Naive thymus-derived CD4-positive, alpha-beta T cell (primary cell): ENCODE results near the gene RNF150. TPM values are rescaled to one million over a fixed set of nuclear protein-coding genes. Genes with fewer than 3 reads are reported as not detected.

ENCODE experiments used
- ATAC-seq: fragments of 150-1000 bp; cut with Tn5 transposase; 2 replicates; pipeline ENCODE4 v1.10.0; 2021; ENCODE audit warnings: mild to moderate bottlenecking, moderate library complexity
- CTCF ChIA-PET: fragments of 350-600 bp; sonication (Branson Sonifier 250); formaldehyde crosslinking; loops from one replicate; lab custom pipeline; 2021; ENCODE audit warnings: antibody characterized with exemption; lab: Charles Lee
- POLR2A ChIA-PET: fragments of 350-600 bp; sonication (Branson Sonifier 250); formaldehyde crosslinking; loops from one replicate; lab custom pipeline; 2021; ENCODE audit warnings: antibody characterized with exemption, inconsistent platforms; lab: Charles Lee
- DNase-seq, 9 donors: peaks; one replicate each; pipeline versions ENCODE4 v3.0.0 to v3.0.0-alpha.2; 2020 to 2022; ENCODE audit warnings: mixed read lengths in 1 of 9
- H3K27ac ChIP-seq: one replicate; pipeline ENCODE4 v1.7.0; 2013; ENCODE audit warnings: mild to moderate bottlenecking, low read depth, low read length, moderate library complexity
- H3K27me3 ChIP-seq, 2 donors: one replicate each; pipeline ENCODE4 v1.7.0; 2013; ENCODE audit warnings: low read length in 2 of 2, mild to moderate bottlenecking in 2 of 2, moderate library complexity in 2 of 2; ENCODE audit not compliant: control insufficient read depth in 2 of 2, insufficient read depth in 2 of 2
- H3K36me3 ChIP-seq, 3 experiments: 1 replicate in 2 of 3; 2 replicates in 1 of 3; pipeline ENCODE4 v1.7.0; 2013; ENCODE audit warnings: low read length in 3 of 3, mild to moderate bottlenecking in 3 of 3, moderate library complexity in 1 of 3; ENCODE audit not compliant: insufficient read depth in 3 of 3, control insufficient read depth in 2 of 3
- H3K4me1 ChIP-seq, 2 donors: one replicate each; pipeline ENCODE4 v1.7.0; 2013; ENCODE audit warnings: low read length in 2 of 2, mild to moderate bottlenecking in 2 of 2, moderate library complexity in 1 of 2; ENCODE audit not compliant: control insufficient read depth in 2 of 2, insufficient read depth in 2 of 2
- H3K4me3 ChIP-seq: 2 replicates; pipeline ENCODE4 v1.7.0; 2013; ENCODE audit warnings: mild to moderate bottlenecking, low read length
- H3K9me3 ChIP-seq, 3 experiments: 1 replicate in 2 of 3; 2 replicates in 1 of 3; pipeline ENCODE4 v1.7.0; 2013; ENCODE audit warnings: low read length in 3 of 3; ENCODE audit not compliant: control insufficient read depth in 2 of 3
- H3K27ac Mint-ChIP-seq, 9 donors: one replicate each; pipeline ENCODE4 v1.8.0; 2020 to 2022; ENCODE audit warnings: mixed read lengths in 9 of 9, mild to moderate bottlenecking in 8 of 9, moderate library complexity in 5 of 9, inconsistent platforms in 2 of 9
- H3K27me3 Mint-ChIP-seq, 5 donors: one replicate each; pipeline ENCODE4 v1.8.0; 2021 to 2022; ENCODE audit warnings: mixed read lengths in 5 of 5, mild to moderate bottlenecking in 1 of 5
- H3K36me3 Mint-ChIP-seq, 5 donors: one replicate each; pipeline ENCODE4 v1.8.0; 2020 to 2022; ENCODE audit warnings: mixed read lengths in 5 of 5, mild to moderate bottlenecking in 3 of 5, inconsistent platforms in 1 of 5
- H3K4me1 Mint-ChIP-seq, 7 donors: one replicate each; pipeline ENCODE4 v1.8.0; 2020 to 2022; ENCODE audit warnings: mixed read lengths in 7 of 7, mild to moderate bottlenecking in 3 of 7, inconsistent platforms in 1 of 7
- H3K4me3 Mint-ChIP-seq, 10 donors: one replicate each; pipeline ENCODE4 v1.8.0; 2020 to 2022; ENCODE audit warnings: mild to moderate bottlenecking in 10 of 10, mixed read lengths in 10 of 10, moderate library complexity in 6 of 10, inconsistent platforms in 2 of 10
- H3K9me3 Mint-ChIP-seq, 11 donors: one replicate each; pipeline ENCODE4 v1.8.0; 2020 to 2022; ENCODE audit warnings: mixed read lengths in 11 of 11, mild to moderate bottlenecking in 4 of 11, inconsistent platforms in 1 of 11, moderate library complexity in 1 of 11
- intact Hi-C, 2 donors: fragments of 100-400 bp; cut with micrococcal nuclease; formaldehyde crosslinking; loops; one replicate each; pipeline ENCODE4 v1.15.1; 2023
- polyA plus RNA-seq, 2 donors: library from polyadenylated mRNA; unstranded; fragments of 300-500 nt; fragmentation: Illumina TruSeq; gene quantifications; one replicate each; pipeline ENCODE4 v1.2.3, GENCODE V29; 2021
- total RNA-seq, 6 experiments: library from RNA in 5 of 6; stranded (reverse) in 5 of 6; gene quantifications; 1 replicate in 5 of 6; 2 replicates in 1 of 6; pipeline ENCODE4 v1.2.3 and lab custom pipeline; 2021 to 2026

The RNF150 gene
- total and polyA plus RNA-seq, 7 experiments from 2014 or later, result 0.02 TPM; not detected in 6

DNA sequence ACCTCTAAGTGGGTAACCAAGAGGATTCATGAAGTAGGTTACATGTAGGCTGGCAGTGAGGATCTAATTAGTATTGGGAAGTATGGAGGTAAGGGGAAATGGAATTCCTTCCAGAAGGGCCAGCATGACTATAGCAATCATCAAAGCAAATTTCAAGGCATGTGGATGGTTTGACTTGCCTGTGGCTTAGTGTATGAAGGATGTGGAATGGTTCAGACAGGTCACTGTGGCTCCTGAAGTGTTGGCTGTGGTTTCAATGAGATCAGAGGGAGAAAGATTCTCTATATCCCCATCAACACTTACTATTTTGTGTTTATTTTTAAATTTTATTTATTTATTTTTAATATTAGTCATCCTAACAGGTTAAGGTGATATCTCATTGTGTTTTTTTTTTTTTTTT is 255.5 kb downstream of the RNF150 start:
- H3K9me3 Mint-ChIP-seq, result peaks cover 0 to 36% (median 7%) of the 10 kb centered on the region in 11 donors
- no peaks in the 10 kb centered on the region for H3K4me1 Mint-ChIP-seq

DNA sequence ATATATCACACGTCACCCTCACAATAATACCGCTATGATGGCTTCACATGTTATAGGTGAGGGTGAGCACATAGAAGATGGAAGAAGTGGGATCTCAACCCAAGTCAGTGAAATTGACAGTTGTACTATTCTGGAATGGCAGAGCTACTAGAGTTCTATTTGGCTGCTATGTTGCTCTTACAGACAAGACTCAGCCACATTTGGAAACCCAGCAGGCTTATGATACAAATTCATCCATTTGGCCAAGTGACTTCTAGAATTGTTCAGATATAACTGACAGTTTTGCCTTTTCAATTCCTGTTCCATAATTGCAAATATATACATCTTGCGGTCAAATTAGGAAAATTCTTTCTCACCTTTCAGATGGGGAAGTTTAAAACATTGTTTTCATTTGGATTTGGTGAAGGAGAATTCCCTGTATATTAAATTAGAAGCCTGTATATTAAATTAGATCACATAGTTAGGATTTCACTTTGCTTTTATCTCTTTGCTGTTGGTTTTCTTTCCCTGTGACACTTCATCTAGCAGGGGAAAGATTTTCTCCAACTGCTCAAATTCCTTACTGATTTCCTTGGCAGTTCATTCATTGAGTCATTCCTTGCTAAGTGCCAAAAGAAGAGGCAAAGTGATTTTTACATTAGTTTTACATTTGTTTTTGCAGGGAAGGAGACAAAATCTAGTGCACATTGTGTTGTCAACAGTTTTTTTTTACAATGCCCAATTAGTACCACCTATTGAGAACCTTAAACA is 256.5 kb downstream of the RNF150 start:
- POLR2A ChIA-PET, result no interaction called here
- no peaks in the 10 kb centered on the region for H3K27me3 ChIP-seq
- Mint-ChIP-seq H3K4me1 (no peaks in the 10 kb centered on the region), H3K4me3 (no peak overlapping the region), H3K9me3 (peaks cover 0 to 28% (median 5%) of the 10 kb centered on the region in 11 donors), H3K27ac (no peak overlapping the region), H3K36me3 (no peaks in the 10 kb centered on the region), H3K27me3 (peaks cover 0 to 12% (median 6%) of the 10 kb centered on the region in 5 donors)
- DNase-seq (no peak), ATAC-seq (no peak)
- intact Hi-C loops, result no loop called here
- H3K4me1 ChIP-seq, result no peaks in the 10 kb centered on the region
- H3K9me3 ChIP-seq, result no peaks in the 10 kb centered on the region
- H3K36me3 ChIP-seq, result no peaks in the 10 kb centered on the region
- CTCF ChIA-PET, result no interaction called here
- no peak overlapping the region for H3K4me3 ChIP-seq
- H3K27ac ChIP-seq, result no peak overlapping the region

More for the DNA sequence above, 255.5 kb downstream of the RNF150 start:
- Histone ChIP-seq H3K27ac (no peak overlapping the region), H3K27me3 (no peaks in the 10 kb centered on the region), H3K4me3 (no peak overlapping the region), H3K36me3 (no peaks in the 10 kb centered on the region), H3K9me3 (no peaks in the 10 kb centered on the region), H3K4me1 (no peaks in the 10 kb centered on the region)
- DNase-seq, result no peak
- Mint-ChIP-seq H3K27ac (no peak overlapping the region), H3K4me3 (no peak overlapping the region), H3K36me3 (no peaks in the 10 kb centered on the region), H3K27me3 (peaks cover 0 to 8% (median 6%) of the 10 kb centered on the region in 5 donors)
- POLR2A ChIA-PET, result no interaction called here
- intact Hi-C loops, result no loop called here
- no peak for ATAC-seq
- CTCF ChIA-PET, result no interaction called here

DNA sequence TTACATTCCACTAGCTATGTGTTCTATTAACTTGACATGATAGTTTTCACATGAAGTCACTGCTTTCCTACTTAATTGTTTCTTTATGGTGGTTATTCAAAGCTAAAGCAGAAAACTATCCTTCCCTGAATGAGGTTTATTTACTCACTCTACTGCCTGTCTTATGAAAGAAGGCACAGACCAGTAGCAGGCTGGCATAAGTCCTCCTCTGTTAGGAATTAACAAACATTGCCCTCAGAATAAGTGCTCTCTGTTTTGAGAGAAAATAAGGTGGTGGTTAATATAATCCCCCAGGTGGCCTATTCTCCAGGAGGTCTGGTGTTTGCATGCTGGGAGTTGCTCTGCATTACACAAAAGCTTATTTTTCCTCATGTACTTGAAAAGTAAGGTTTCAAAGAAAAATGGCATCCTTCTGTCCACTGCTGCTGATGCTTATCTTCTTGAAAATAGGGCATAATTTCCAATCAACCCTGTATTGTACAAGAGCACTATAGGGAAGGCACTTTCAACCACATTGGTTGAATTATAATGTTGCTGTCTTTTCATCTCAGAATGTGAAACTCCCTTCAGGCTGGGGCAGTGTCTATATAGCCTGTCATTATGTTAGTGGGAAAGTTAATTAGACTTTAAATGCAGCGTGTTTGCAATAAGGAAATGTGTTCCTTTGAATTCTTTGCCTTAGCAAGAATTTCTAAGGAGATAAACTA is 257.4 kb downstream of the RNF150 start:
- ChIA-PET CTCF (no interaction called here), POLR2A (no interaction called here)
- no peak for ATAC-seq
- DNase-seq, result no peak
- Mint-ChIP-seq H3K27ac (no peak overlapping the region), H3K4me1 (no peaks in the 10 kb centered on the region), H3K27me3 (peaks cover 0 to 12% (median 6%) of the 10 kb centered on the region in 5 donors), H3K36me3 (no peaks in the 10 kb centered on the region), H3K9me3 (peaks cover 0 to 21% (median 5%) of the 10 kb centered on the region in 11 donors), H3K4me3 (no peak overlapping the region)
- Histone ChIP-seq H3K4me3 (no peak overlapping the region), H3K27me3 (no peaks in the 10 kb centered on the region), H3K36me3 (no peaks in the 10 kb centered on the region), H3K4me1 (no peaks in the 10 kb centered on the region), H3K27ac (no peak overlapping the region), H3K9me3 (no peaks in the 10 kb centered on the region)
- intact Hi-C loops, result no loop called here

DNA sequence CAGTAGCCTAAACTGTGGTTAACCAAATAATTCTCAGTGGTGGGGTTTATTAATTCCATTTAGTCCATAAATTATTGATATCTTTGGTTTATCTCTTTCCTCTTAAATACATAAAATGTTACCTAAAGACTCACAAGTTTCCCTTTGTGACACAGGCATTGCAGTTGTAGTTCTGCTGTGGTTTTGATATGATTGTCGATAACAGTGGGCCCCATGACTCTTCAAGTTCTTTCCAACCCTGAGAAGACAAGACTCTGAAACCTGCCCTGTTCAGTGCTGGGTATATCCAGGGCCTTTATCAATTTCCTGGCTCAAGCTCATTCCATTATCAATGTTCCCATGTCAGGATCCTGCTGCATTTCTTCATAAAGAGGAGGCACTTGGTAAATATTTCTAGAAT is 259.2 kb downstream of the RNF150 start:
- ChIA-PET CTCF (no interaction called here), POLR2A (no interaction called here)
- peaks cover 0 to 13% (median 4%) of the 10 kb centered on the region in 5 donors for H3K27me3 Mint-ChIP-seq
- Histone ChIP-seq H3K36me3 (no peaks in the 10 kb centered on the region), H3K4me3 (no peak overlapping the region), H3K9me3 (no peaks in the 10 kb centered on the region), H3K27me3 (no peaks in the 10 kb centered on the region), H3K4me1 (no peaks in the 10 kb centered on the region), H3K27ac (no peak overlapping the region)
- no peak overlapping the region for H3K27ac Mint-ChIP-seq
- H3K9me3 Mint-ChIP-seq, result peaks cover 0 to 4% (median 2%) of the 10 kb centered on the region in 11 donors
- intact Hi-C loops, result no loop called here
- ATAC-seq (no peak), DNase-seq (no peak)
- H3K36me3 Mint-ChIP-seq, result no peaks in the 10 kb centered on the region
- H3K4me3 Mint-ChIP-seq, result no peak overlapping the region
- no peaks in the 10 kb centered on the region for H3K4me1 Mint-ChIP-seq

DNA sequence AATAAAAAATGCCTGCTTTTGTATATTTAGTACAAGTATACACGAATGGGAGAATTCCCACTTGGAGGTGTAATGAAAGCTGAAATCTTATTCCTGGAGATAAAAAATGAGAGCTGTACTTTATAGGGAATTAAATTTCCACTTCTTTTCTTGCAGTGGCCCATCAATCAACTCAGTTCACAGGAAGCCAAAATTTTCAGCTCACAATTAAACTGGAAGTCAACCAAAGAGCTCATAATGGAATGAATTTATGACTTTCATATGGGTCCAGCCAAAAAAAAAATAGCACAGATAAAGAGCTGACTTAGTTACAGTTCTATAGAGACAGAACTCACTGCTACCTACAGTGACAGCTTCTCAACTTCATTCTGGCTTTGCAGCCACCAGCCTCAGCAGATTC is 261.9 kb downstream of the RNF150 start:
- intact Hi-C loops, result no loop called here
- Histone ChIP-seq H3K4me3 (no peak overlapping the region), H3K4me1 (no peaks in the 10 kb centered on the region), H3K36me3 (no peaks in the 10 kb centered on the region), H3K27me3 (no peaks in the 10 kb centered on the region), H3K9me3 (no peaks in the 10 kb centered on the region), H3K27ac (no peak overlapping the region)
- H3K9me3 Mint-ChIP-seq, result no peaks in the 10 kb centered on the region
- ChIA-PET CTCF (no interaction called here), POLR2A (interaction anchor here (0.7 kb wide), 1 partner anchor 1686 kb away, joined by 4 read pairs; no protein-coding TSS in a partner anchor)
- H3K36me3 Mint-ChIP-seq, result no peaks in the 10 kb centered on the region
- peaks cover 0 to 13% (median 4%) of the 10 kb centered on the region in 5 donors for H3K27me3 Mint-ChIP-seq
- ATAC-seq (no peak), DNase-seq (no peak)
- H3K4me1 Mint-ChIP-seq, result no peaks in the 10 kb centered on the region
- no peak overlapping the region for H3K27ac Mint-ChIP-seq
- no peak overlapping the region for H3K4me3 Mint-ChIP-seq

DNA sequence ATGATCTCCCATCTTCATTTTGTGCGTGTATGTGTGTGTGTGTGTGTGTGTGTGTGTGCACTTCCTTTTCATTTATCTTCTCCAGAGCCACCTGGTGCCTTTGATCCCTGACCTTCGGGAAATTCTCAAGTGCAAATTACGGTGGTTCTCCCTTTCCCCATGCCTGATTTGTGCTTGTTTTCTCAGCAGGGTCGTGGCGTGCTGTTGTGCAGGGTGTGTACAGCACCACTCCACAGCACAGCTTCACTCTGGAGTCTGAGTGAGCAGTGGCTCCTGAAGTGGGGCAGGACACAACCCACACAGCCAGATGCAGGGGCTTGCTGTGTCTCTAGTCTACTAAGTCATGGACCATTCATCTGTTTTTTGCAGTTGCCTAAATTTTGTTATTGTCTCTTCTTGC is 262.8 kb downstream of the RNF150 start:
- H3K27ac Mint-ChIP-seq, result no peak overlapping the region
- Histone ChIP-seq H3K4me3 (no peak overlapping the region), H3K9me3 (no peaks in the 10 kb centered on the region), H3K27me3 (no peaks in the 10 kb centered on the region), H3K4me1 (no peaks in the 10 kb centered on the region), H3K36me3 (no peaks in the 10 kb centered on the region), H3K27ac (no peak overlapping the region)
- ChIA-PET CTCF (no interaction called here), POLR2A (no interaction called here)
- intact Hi-C loops, result no loop called here
- H3K27me3 Mint-ChIP-seq, result peaks cover 0 to 14% (median 4%) of the 10 kb centered on the region in 5 donors
- DNase-seq (no peak), ATAC-seq (no peak)
- no peaks in the 10 kb centered on the region for H3K36me3 Mint-ChIP-seq
- no peak overlapping the region for H3K4me3 Mint-ChIP-seq
- no peaks in the 10 kb centered on the region for H3K4me1 Mint-ChIP-seq
- H3K9me3 Mint-ChIP-seq, result no peaks in the 10 kb centered on the region
